ENCODE results near the gene OSMR.

Gene OSMR

DNA sequence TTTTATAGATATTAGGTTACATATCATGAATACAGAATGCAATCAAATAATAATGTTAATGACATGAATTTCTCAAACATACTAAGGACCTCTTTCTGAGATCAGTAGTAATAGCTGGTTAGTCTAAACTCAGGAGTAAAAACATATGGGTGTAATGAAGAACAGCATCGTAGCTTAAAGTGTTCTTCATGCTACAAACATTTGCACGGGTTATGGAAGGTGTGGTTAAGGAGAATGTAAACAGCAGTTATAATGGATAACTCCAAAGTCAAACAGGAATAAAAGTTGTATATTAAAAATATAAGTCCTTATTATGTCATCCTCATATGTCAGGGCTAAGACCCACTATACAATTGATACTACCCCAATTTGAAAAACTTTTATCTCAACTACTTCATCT lies 115.9 kb downstream of the OSMR start:
- TF ChIP-seq, protein P1, sequence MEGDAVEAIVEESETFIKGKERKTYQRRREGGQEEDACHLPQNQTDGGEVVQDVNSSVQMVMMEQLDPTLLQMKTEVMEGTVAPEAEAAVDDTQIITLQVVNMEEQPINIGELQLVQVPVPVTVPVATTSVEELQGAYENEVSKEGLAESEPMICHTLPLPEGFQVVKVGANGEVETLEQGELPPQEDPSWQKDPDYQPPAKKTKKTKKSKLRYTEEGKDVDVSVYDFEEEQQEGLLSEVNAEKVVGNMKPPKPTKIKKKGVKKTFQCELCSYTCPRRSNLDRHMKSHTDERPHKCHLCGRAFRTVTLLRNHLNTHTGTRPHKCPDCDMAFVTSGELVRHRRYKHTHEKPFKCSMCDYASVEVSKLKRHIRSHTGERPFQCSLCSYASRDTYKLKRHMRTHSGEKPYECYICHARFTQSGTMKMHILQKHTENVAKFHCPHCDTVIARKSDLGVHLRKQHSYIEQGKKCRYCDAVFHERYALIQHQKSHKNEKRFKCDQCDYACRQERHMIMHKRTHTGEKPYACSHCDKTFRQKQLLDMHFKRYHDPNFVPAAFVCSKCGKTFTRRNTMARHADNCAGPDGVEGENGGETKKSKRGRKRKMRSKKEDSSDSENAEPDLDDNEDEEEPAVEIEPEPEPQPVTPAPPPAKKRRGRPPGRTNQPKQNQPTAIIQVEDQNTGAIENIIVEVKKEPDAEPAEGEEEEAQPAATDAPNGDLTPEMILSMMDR (IDR thresholded peaks at IDR 0.05; ENCODE audit: extremely low read depth, missing control alignments), result no peak
- no peak for DNase-seq (ENCODE audit: low spot score)

DNA sequence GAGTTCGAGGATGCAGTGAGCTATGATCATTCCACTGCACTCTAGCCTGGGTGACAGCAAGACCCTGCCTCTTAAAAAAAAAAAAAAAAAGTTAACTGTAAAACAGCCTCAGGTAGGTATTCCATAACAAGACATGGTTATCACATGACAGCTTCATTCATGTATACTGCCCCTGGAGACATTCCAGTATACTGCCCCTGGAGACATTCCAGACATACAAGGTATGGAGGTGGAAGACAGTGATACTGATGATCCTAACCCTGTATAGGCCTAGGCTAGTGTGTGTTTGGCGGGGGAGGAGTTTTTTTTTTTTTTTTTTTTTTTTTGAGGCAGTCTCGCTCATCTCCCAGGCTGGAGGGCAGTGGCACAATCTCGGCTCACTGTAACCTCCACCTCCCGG lies 122.9 kb downstream of the OSMR start:
- DNase-seq (ENCODE audit: low spot score), result no peak
- TF ChIP-seq, protein P1 (IDR thresholded peaks at IDR 0.05; ENCODE audit: extremely low read depth, missing control alignments), result no peak

DNA sequence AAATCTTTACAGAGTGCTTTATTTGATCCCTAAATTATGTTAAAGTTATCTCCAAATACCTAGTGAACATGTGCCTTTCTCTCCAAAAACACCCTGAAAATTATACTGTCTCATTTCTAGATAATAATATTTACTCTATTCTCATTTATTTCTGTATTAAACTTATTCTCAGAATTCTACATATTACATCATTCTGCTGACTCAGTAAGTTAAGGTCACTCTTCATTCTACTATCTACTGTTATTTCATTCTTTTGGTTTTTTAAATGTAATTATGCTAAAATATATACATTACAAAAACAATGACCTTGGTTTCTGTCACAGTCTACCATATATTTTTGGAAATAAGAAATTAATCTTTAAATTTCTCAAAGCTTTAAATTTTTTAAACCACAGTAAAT lies 132.2 kb downstream of the OSMR start:
- DNase-seq (ENCODE audit: low spot score), result no peak
- TF ChIP-seq, protein P1 (IDR thresholded peaks at IDR 0.05; ENCODE audit: extremely low read depth, missing control alignments), result no peak

DNA sequence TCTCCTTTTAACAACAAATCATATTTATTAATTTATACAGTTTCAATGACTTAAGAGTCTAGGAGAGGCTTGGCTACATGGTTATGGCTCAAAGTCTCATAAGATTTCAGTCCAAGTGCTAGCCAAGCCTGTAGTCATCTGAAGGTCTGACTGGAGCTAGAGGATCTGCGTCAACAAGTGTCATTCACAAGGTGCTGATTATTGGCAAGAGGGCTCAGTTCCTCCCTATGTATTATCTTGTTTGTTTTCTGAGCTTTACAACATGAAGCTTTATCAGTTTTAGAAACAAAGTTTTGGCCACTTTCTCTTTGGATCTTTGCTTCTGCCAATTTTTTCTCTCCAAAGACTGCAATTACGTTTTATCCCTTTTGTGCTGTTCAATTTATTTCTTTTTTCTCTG lies 133.7 kb downstream of the OSMR start:
- DNase-seq (ENCODE audit: low spot score), result no peak
- TF ChIP-seq, protein P1 (IDR thresholded peaks at IDR 0.05; ENCODE audit: extremely low read depth, missing control alignments), result no peak

All from GM20000 (cell line).